Right atrium auricular region (tissue), 2 donors: ENCODE measurements around the gene FNBP1L. TPM values are rescaled to one million over a fixed set of nuclear protein-coding genes. Genes with fewer than 3 reads are reported as not detected.

Experiments
- DNase-seq: peaks from one replicate; pipeline ENCODE4 v3.0.0-alpha.2; 2019; ENCODE audit warnings: low spot score
- H3K27ac ChIP-seq, 2 donors: fragments of 200-600 bp; sonication (generic); 1 replicate in 1 of 2; 2 replicates in 1 of 2; pipeline ENCODE4 v1.5.1; 2016 to 2019
- H3K27me3 ChIP-seq, 2 donors: fragments of 200-600 bp; sonication (generic); one replicate each; pipeline versions ENCODE4 v1.5.1 to v1.6.0; 2017 to 2019
- H3K36me3 ChIP-seq: fragments of 200-600 bp; sonication (generic); one replicate; pipeline ENCODE4 v1.5.1; 2016
- H3K4me1 ChIP-seq, 2 donors: fragments of 200-600 bp; sonication (generic); one replicate each; pipeline versions ENCODE4 v1.5.1 to v1.6.0; 2017 to 2019
- H3K4me3 ChIP-seq, 2 donors: fragments of 200-600 bp; sonication (generic); 1 replicate in 1 of 2; 2 replicates in 1 of 2; pipeline ENCODE4 v1.5.1; 2017 to 2019; ENCODE audit warnings: mild to moderate bottlenecking in 1 of 2, moderate library complexity in 1 of 2
- H3K9me3 ChIP-seq, 2 donors: fragments of 200-600 bp; sonication (generic); one replicate each; pipeline ENCODE4 v1.5.1; 2019
- total RNA-seq, 2 donors: library from RNA; depleted of rRNA; stranded (reverse); fragments of >200 nt; gene quantifications; one replicate each; pipeline ENCODE4 v1.1.0, GENCODE V29; 2016
- TF ChIP-seq, protein P1 (sequence below), 2 donors: fragments of 200-600 bp; sonication (generic); IDR thresholded peaks; one replicate each; pipeline ENCODE4 v1.5.1; 2019; ENCODE audit warnings: antibody characterized with exemption in 2 of 2

Gene FNBP1L
- total RNA-seq, 2 donors from 2014 or later = 13.9 to 17.8 TPM

DNA sequence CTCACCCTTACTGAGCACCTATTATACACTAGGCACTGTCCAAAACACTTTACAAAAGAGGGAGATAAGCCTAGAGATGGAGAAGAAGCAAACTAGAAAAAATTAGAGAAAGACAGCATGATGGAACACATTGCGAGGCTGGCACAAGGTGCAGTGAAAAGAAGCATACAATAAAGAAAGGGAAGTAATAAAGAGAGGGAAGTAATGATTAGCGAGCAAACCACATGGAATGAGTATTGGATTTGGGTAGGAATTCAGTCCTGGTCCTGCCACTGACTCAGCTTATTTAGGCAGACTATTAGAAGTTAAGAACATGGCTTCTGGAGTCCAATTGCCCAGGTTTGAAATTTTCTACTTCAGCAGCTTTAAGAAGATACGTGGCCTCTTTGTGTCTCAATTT is 32.6 kb upstream of the FNBP1L start:
- Histone ChIP-seq H3K4me1 (peaks cover 0 to 6% of the 10 kb centered on the region in 2 donors), H3K36me3 (no peaks in the 10 kb centered on the region), H3K4me3 (peak overlapping the region in 1 of 2 donors; percentile 4), H3K27ac (no peak overlapping the region), H3K9me3 (no peaks in the 10 kb centered on the region), H3K27me3 (no peaks in the 10 kb centered on the region)
- TF ChIP-seq, protein P1, sequence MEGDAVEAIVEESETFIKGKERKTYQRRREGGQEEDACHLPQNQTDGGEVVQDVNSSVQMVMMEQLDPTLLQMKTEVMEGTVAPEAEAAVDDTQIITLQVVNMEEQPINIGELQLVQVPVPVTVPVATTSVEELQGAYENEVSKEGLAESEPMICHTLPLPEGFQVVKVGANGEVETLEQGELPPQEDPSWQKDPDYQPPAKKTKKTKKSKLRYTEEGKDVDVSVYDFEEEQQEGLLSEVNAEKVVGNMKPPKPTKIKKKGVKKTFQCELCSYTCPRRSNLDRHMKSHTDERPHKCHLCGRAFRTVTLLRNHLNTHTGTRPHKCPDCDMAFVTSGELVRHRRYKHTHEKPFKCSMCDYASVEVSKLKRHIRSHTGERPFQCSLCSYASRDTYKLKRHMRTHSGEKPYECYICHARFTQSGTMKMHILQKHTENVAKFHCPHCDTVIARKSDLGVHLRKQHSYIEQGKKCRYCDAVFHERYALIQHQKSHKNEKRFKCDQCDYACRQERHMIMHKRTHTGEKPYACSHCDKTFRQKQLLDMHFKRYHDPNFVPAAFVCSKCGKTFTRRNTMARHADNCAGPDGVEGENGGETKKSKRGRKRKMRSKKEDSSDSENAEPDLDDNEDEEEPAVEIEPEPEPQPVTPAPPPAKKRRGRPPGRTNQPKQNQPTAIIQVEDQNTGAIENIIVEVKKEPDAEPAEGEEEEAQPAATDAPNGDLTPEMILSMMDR (IDR thresholded peaks at IDR 0.05) = no peak
- DNase-seq = no peak

DNA sequence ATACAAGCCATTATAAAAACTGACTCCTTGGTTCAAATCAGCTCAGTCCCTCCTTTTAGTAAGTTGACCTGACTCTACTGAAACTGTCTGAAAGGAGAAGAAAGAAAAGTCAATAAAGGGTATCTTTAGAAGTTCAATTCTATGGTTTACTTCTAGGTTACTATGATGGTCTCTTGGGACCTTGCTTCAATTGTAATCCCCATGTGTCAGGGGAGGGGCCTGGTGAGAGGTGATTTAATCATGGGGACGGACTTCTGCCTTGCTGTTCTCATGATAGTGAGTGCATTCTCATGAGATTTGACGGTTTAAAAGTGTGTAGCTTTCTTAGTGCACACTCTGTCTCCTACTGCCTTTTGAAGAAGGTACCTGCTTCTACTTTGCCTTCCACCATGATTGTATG is 31.7 kb upstream of the FNBP1L start:
- no peak overlapping the region for H3K27ac ChIP-seq
- no peaks in the 10 kb centered on the region for H3K27me3 ChIP-seq
- no peaks in the 10 kb centered on the region for H3K9me3 ChIP-seq
- TF ChIP-seq, protein P1 (IDR thresholded peaks at IDR 0.05) = no peak
- H3K4me1 ChIP-seq = peaks cover 0 to 6% of the 10 kb centered on the region in 2 donors
- no peak overlapping the region for H3K4me3 ChIP-seq
- DNase-seq = no peak
- no peaks in the 10 kb centered on the region for H3K36me3 ChIP-seq

DNA sequence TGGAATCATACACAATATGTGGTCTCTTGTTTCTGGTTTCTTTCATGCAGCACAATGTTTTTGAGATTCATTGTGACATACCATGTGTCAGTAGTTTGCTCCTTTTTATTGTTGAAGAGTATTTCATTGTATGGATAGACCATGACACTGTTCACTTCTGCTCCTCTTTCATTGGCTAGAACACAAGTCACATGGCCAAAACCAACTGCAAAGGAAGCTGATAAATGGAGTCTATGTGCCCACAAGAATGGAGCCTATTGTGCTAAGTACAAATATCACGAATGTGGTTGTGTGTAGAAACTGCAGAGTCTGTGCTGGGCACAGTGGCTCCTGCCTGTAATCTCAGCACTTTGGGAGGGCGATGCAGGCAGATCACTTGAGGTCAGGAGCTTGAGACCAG is 28.6 kb upstream of the FNBP1L start:
- DNase-seq = no peak
- no peaks in the 10 kb centered on the region for H3K9me3 ChIP-seq
- no peak overlapping the region for H3K27ac ChIP-seq
- H3K4me3 ChIP-seq = no peak overlapping the region
- TF ChIP-seq, protein P1 (IDR thresholded peaks at IDR 0.05) = no peak
- peaks cover 0 to 6% of the 10 kb centered on the region in 2 donors for H3K4me1 ChIP-seq
- no peaks in the 10 kb centered on the region for H3K36me3 ChIP-seq
- no peaks in the 10 kb centered on the region for H3K27me3 ChIP-seq

DNA sequence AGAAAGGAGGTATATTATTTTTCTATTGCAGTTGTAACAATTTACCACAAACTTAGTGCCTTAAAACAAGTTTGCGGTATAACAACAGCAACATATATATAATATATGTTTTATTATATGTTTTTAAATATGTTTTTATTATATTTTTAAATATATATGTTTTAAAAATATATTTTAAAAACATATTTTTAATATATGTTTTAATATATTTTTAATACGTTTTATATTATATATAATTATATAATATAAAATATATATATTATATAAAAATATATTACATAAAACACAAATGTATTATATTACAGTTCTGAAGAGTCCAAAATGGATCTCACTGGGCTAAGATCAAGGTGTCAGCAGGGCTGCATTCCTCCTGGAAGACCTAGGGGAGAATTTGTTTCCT is 27.5 kb upstream of the FNBP1L start:
- DNase-seq = no peak
- peaks cover 0 to under 1% of the 10 kb centered on the region in 2 donors for H3K4me1 ChIP-seq
- H3K9me3 ChIP-seq = no peaks in the 10 kb centered on the region
- TF ChIP-seq, protein P1 (IDR thresholded peaks at IDR 0.05) = no peak
- no peaks in the 10 kb centered on the region for H3K27me3 ChIP-seq
- H3K27ac ChIP-seq = no peak overlapping the region
- H3K36me3 ChIP-seq = no peaks in the 10 kb centered on the region
- no peak overlapping the region for H3K4me3 ChIP-seq

DNA sequence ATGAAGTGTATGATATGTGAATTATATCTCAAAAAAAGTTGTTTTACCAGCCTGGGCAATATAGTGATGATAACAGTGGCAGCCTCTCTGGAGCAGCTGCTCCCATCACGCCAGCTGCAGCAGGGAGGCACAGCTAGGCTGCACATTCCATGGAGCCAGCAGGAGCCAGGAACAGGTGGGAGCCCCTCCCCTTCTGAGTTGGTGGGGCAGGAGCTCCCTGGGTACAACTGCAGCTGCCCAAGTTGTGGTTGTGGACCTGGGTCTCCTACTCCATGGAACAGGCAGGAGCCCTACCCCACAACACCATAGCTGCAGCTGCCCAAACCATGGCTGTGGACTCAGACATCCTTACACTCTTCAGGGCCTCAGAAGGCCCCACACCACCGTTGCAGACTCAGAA is 21.7 kb upstream of the FNBP1L start:
- TF ChIP-seq, protein P1 (IDR thresholded peaks at IDR 0.05) = no peak
- Histone ChIP-seq H3K4me3 (no peak overlapping the region), H3K27ac (no peak overlapping the region), H3K4me1 (no peaks in the 10 kb centered on the region), H3K36me3 (no peaks in the 10 kb centered on the region), H3K27me3 (no peaks in the 10 kb centered on the region), H3K9me3 (no peaks in the 10 kb centered on the region)
- DNase-seq = no peak

DNA sequence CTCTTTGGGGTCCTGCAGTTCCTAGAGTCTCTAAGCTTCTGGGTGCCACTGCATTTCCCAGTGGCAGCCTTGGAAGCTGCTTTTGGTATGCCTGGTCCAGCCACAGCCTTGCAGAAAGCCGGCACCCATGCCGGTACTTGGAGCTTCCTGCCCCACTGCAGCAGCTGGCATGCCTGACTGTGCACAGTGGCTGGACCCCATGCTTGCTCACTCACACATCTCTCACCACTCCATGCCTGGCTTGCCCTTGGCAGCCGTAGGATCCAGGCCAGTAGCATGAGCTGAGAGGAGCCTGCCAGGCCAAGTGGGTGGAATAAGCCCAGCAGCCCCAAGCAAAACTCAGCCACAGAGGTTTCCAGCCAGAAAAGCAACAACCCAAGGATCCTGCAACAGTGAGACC is 20.3 kb upstream of the FNBP1L start:
- Histone ChIP-seq H3K9me3 (no peaks in the 10 kb centered on the region), H3K27me3 (no peaks in the 10 kb centered on the region), H3K4me1 (no peaks in the 10 kb centered on the region), H3K27ac (no peak overlapping the region), H3K4me3 (no peak overlapping the region), H3K36me3 (no peaks in the 10 kb centered on the region)
- DNase-seq = no peak
- TF ChIP-seq, protein P1 (IDR thresholded peaks at IDR 0.05) = no peak
